ENCODE measurements around the gene SMOC1.
A peak's percentile ranks its signal among the peaks of the same experiment; 100 is the strongest.

The SMOC1 gene

DNA sequence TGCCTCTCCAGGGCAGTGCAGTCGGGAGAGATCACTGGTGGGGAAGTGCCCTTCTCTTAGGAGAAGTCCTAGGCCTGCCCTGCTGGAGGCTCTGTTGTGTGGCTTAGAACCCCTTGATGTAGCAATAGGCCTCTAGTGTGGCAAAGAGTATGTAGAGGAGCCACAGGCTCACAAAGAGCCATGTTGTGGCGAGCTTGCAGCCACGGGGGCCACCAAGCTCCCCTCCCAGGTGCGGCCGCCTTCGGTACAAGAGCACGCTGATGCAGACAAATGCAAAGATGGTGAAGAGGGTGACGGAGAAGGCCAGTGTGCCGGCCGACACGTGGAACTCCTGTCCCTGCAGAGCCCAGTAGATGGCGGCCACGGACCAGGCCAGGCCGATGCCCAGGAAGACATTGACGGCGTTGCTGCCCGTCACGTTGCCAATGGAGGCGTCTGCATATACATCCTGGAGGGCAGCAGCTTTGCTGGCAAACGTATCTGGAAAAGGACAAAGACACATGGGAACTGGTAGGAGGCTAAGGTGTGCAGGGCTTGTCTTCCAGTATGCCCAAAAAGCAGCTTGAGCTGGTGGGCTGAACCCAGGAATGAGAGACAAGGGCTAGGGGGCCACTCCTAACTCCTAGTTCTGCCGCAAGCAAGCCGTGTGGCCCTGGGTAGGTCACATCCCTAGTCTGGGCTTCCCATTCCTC is 166.8 kb downstream of the SMOC1 start:
- DNase-seq: peak; percentile 54

DNA sequence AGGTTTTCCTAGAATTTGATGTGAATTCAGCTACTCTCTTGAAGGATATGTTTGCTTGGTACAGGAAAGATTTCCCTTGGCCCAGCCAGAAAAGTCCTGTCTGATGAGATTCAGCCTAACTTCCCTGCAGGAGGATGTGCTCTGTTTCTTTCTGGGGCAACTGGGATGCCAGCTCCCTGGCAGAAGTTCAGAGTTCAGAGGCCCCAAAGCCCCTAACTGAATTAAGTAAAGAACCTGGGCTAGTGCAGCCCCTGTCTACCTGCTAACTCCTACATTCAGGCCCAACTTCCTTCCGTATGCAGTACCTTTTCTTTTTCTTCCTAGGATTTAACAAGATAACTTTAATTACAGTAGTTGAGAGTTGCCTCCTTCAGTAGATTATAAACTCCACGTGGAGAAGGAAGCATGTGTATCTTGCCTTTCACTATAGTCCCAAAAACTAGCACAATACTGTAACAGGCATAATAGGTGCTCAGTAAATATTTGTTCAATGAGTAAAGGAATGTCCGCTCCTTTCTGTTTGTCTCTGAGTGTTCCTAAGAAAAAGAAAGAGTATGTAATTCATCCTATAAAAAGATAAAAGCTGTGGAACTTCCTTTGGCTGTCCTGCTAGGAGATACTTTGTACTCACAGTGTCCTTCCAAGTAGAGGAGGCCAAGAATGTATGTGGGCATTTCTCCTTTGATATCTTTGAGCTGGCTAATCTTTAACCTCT is 168.5 kb downstream of the SMOC1 start:
- no peak for DNase-seq

GRCh38 chr14:70048313-70048654 is 169.1 kb downstream of the SMOC1 start:
- no peak for DNase-seq

DNA sequence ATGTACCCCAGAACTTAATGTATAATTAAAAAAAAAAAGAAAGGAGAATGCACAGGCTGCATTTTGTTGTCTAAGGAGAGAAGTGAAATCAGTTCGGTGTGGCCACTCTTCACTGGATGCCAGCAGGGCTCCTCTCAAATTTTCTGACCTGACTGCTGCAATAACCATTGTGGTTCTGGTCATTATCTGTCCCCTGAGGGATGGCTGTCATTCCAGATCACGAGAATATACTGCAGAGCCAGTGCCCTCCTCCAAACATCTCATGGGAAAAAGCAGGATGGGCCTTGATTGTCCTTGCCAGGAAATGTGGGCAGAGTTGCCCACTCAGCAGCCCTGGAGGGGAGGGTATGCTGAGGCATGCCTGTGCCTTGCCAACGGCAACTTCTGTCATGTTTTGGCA is 170.4 kb downstream of the SMOC1 start:
- no peak for DNase-seq

- no peak for DNase-seq
Observed at GRCh38 chr14:70050136-70050535, 170.9 kb downstream of the SMOC1 start.

DNA sequence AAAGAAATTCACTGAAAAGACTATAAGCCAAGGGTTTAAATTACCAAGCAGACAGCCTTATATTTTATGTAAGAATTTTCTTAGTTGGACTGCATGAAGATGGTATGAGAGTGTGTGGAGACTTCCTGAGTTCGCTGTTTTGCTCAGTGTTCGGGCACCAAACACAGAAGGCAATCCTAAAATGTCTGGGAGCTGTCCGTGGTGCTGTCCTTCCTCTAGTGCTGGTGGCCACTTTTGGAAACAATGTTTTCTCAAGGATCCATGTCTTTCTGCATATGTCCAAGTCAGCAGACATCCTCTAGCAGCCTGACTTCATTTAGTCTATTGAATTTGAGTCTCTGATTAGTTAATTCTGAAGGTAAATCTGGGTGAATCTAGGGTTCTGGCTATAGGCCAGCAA is 173.8 kb downstream of the SMOC1 start:
- peak; percentile 36 for DNase-seq

- no peak for DNase-seq
Observed at GRCh38 chr14:70057519-70058136, 178.4 kb downstream of the SMOC1 start.

- no peak for DNase-seq
Observed at GRCh38 chr14:70059545-70059944, 180.3 kb downstream of the SMOC1 start.

DNA sequence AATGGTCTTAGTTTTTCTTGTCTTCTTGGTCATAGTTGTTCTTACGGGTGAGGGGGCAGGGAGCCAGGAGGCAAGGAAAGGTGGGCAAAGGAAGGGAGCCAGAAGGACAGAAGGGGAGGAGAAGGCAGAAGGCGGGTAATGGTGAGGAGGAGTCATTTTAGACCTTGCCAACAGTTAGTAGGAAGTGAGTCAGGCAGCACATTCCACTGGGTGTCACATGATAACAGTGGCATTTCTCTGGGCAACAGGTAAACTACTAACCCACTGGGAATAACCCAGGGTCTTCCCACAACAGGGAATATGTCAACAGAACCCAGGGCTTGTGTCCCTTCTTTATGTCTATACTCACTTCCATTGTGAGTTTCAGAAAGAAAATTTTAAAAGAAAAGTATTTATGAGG is 181.9 kb downstream of the SMOC1 start:
- DNase-seq: no peak

DNA sequence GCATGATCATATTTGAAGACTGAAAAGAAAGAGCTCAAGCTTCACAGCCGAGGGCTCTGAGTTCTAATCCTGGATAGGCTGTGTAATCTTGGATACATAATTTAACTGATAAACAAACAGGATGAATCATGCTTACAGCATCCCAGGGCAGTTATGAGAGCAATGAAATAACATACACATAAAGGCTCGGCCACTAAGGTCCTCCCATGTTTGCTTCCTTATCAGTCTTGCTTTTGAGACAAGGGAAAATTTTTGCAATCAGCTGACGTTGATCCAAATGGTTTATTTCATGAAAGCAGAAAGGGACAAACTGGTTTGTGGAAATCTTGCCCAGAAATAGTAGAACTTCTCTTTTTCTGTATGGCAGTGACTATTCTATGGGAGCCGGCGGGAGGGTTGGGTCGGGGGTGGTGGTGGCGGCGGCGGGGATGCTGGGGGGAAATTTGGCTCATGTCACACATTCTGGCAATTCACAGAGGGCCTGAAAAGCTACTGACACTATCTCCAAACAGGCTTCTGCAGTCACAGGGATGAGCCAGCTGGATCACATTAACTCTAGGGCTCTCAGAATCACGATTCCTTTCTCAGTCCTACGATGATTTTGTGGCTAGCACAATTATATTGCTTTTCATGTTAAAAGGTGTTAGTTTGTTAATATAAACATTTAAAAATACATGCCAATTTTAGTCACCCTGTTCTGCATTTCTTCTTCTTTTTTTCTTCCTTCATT is 185.1 kb downstream of the SMOC1 start:
- DNase-seq: no peak

DNA sequence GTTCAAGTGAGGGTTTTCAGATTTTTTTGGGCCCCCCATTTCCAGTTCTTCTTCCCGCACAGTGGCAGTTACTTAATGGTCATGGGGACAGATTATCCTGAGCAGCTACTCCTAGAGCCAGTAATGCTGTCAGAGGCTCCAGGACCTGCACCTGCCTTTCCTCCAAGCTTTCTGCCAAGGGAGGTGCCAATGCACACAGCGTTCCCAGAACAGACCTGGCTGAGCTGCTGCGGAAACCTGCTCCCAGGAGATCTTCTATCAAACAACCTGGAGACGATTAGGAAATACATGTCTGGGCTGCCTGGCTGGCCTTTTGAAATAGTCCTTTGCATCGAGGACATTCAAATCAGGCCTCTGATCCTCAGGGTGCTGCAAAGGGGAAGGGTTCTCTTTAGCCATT is 188.6 kb downstream of the SMOC1 start:
- no peak for DNase-seq

DNA sequence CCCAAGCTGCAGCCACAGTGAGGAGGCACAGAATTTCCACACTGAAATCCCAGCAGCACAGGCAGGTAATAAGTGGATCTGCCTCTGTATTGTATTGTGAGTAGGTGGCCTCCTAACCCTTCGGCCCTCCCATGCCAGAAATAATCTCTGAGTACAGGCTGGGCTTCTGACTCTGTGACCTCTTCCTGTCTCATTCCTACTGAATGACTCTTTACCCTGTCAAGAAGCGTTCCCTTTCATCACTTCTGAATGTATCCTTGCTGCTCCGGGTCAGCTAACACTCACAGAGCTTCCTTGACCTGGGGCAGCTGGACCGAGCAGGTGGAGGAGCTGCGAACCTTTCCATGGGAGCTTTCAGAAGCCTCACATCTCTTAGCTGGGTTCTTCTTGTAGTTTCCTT is 190.0 kb downstream of the SMOC1 start:
- DNase-seq: no peak

DNA sequence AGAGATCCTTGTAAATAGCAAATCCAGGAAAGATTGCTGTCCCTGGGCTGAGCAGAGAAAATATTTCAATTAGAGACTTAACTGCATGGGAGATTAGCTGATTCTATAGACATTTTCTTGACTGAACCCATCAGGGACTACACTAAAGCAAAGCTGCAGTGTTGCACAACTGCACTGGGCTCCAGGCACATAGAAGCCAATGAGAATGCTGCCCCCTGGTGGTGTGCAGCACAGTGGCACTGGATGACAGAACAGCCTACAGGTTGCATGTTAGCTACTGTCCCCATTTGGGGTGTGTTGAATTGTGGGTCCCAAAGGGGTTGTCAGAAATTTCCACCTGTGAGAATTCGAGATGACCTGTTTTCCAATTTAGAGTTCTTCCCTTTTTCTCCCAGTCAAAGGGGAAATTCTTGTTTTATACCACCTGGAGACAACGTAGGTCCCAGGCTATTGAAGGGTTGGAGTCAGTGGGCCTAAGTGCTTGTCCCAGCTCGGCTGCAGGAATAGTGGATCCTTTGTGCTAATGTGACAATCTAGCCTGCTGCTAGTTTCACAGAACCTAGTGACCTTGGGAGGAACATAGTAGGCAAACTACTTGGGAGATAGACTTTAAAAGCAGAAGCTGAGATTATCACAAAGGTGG is 194.8 kb downstream of the SMOC1 start:
- peak; percentile 46 for DNase-seq

DNA sequence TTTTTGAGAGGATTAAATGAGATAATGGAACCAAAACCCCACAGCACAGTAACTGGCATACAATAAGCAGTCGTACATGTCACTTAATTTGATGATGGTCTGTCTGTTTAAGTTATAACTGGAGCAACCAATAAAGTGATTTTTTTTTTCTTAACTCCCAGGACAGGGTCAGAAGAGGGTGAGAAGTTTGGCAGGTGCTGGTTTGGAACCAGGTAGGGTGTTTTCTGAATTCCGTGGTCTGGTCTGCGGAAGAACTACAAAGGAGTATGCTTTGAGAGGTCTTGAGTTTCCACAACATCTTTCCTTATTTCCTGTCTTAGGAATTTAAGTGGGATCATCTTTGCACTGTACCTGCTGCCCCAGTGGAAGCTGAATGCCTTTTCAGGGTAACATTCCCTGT is 197.8 kb downstream of the SMOC1 start:
- DNase-seq: no peak

- DNase-seq: no peak
Observed at GRCh38 chr14:70077720-70078119, 198.5 kb downstream of the SMOC1 start.

DNA sequence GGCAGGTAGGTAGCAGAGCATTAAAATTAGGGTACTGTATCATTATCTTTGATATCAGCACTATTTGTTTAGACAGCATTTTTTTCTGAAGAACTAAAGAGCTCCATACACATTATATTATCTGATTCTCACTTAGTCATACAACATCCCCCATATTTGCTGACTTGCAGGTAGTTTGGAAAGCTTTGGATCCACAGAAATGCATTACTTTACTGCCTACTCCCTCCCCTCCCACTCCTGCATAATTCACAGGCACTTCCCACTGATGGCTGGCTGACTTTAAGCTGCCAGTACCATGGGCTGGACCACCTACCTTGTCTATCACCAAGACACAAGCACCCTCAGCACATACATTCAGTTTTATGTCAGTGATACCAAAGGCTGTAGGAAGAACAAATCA is 199.1 kb downstream of the SMOC1 start:
- no peak for DNase-seq

- no peak for DNase-seq
Observed at GRCh38 chr14:70080076-70080475, 200.9 kb downstream of the SMOC1 start.
